DOHH2 (cell line): ENCODE results near the gene ZNF462.

Experiments used
- H3F3A ChIP-seq: fragments of 200-600 bp; sonication (generic), shearing (Covaris generic); 2 replicates; pipeline ENCODE4 v1.6.0; 2016; ENCODE audit warnings: antibody characterized with exemption, mild to moderate bottlenecking; ENCODE audit not compliant: control insufficient read depth, insufficient read depth
- H3K27ac ChIP-seq: fragments of 200-600 bp; sonication (generic); 2 replicates; pipeline ENCODE4 v1.5.1; 2014; ENCODE audit warnings: low read depth, mild to moderate bottlenecking, low read length, moderate library complexity
- H3K27me3 ChIP-seq: fragments of 200-600 bp; sonication (generic); 2 replicates; pipeline ENCODE4 v1.6.1; 2014; ENCODE audit warnings: mild to moderate bottlenecking, low read length, mixed read lengths; ENCODE audit not compliant: control insufficient read depth
- H3K36me3 ChIP-seq: fragments of 200-600 bp; sonication (generic); 2 replicates; pipeline ENCODE4 v1.6.1; 2014; ENCODE audit warnings: mild to moderate bottlenecking, low read length, moderate library complexity, mixed read lengths; ENCODE audit not compliant: control insufficient read depth
- H3K4me1 ChIP-seq: fragments of 200-600 bp; sonication (generic); 2 replicates; pipeline ENCODE4 v1.6.1; 2014; ENCODE audit warnings: mild to moderate bottlenecking, low read length, mixed read lengths; ENCODE audit not compliant: control insufficient read depth
- H3K4me2 ChIP-seq: fragments of 200-600 bp; sonication (generic); 2 replicates; pipeline ENCODE4 v1.6.0; 2014; ENCODE audit warnings: mild to moderate bottlenecking, low read length, moderate library complexity
- H3K4me3 ChIP-seq: fragments of 200-600 bp; sonication (generic); 2 replicates; pipeline ENCODE4 v1.5.1; 2014; ENCODE audit warnings: mild to moderate bottlenecking, low read length, mixed read lengths
- H3K79me2 ChIP-seq: fragments of 200-600 bp; sonication (generic); 2 replicates; pipeline ENCODE4 v1.6.1; 2014; ENCODE audit warnings: mild to moderate bottlenecking, low read length, mixed read lengths; ENCODE audit not compliant: control insufficient read depth
- H3K9me2 ChIP-seq: fragments of 200-600 bp; sonication (generic); replicated peaks from 2 replicates; pipeline ENCODE4 v1.6.1; 2014; ENCODE audit warnings: mild to moderate bottlenecking, low read length, mixed read lengths; ENCODE audit not compliant: control insufficient read depth
- H3K9me3 ChIP-seq: fragments of 200-600 bp; sonication (generic); 2 replicates; pipeline ENCODE4 v1.6.1; 2014; ENCODE audit warnings: antibody characterized with exemption, low read length, mixed read lengths; ENCODE audit not compliant: control insufficient read depth, insufficient read depth
- H4K20me1 ChIP-seq: fragments of 200-600 bp; sonication (generic); 2 replicates; pipeline ENCODE4 v1.6.0; 2014; ENCODE audit warnings: low read depth, mild to moderate bottlenecking, antibody characterized with exemption, low read length, moderate library complexity; ENCODE audit not compliant: control insufficient read depth, insufficient read depth
- EZH2phosphoT487 ChIP-seq: fragments of 200-600 bp; sonication (generic); IDR thresholded peaks from 2 replicates; pipeline ENCODE4 v1.6.1; 2017; ENCODE audit warnings: borderline replicate concordance, mild to moderate bottlenecking, antibody characterized with exemption, low read length, moderate library complexity, mixed read lengths
- TF ChIP-seq, protein P1 (sequence below): fragments of 200-600 bp; sonication (generic); IDR thresholded peaks from one replicate; pipeline ENCODE4 v1.5.1; 2014; ENCODE audit warnings: antibody characterized with exemption, mild to moderate bottlenecking, low read depth, low read length; ENCODE audit not compliant: poor library complexity, severe bottlenecking

ZNF462 gene

DNA sequence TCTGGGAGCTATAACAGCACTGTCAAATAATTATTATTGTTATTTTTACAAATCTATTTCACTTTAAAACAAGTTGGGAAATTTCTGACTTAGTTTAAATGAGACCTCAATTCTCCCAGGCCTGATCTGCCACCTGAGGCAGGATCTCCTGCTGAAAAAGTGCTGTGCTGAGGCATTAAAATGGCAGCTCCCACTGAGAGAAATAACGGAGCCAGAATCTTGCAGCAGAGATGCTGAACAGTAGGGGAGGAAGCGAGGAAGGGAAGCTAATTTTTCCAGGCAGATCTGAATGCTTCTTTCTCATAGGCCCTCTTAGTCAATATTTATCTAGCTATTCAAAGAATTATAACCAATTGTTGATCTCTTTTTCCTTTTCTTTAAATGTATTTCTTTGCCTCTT lies 196.3 kb downstream of the ZNF462 start:
- TF ChIP-seq, protein P1, sequence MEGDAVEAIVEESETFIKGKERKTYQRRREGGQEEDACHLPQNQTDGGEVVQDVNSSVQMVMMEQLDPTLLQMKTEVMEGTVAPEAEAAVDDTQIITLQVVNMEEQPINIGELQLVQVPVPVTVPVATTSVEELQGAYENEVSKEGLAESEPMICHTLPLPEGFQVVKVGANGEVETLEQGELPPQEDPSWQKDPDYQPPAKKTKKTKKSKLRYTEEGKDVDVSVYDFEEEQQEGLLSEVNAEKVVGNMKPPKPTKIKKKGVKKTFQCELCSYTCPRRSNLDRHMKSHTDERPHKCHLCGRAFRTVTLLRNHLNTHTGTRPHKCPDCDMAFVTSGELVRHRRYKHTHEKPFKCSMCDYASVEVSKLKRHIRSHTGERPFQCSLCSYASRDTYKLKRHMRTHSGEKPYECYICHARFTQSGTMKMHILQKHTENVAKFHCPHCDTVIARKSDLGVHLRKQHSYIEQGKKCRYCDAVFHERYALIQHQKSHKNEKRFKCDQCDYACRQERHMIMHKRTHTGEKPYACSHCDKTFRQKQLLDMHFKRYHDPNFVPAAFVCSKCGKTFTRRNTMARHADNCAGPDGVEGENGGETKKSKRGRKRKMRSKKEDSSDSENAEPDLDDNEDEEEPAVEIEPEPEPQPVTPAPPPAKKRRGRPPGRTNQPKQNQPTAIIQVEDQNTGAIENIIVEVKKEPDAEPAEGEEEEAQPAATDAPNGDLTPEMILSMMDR: no peak
- no peak for TF ChIP-seq EZH2phosphoT487
- H3K4me2 ChIP-seq: no peak overlapping the region

DNA sequence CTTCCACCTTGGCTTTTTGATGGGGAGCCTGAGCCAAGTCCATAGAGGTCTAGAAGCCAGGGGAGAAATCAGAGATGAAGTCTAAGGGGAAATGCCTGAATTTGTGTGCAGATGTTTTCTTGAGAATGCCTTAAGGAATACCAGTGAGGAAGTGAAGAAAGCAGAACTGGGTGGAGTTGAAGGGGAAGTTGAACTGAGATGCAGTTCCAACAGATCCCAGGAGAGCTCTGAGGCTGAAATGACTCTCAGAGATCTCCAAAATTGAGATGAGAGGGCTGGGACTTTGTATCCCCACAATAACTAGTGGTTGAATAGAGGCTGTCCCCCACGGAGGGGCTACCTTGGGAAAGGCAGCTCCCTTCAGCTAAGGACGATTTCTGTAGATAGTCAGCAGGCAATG lies 197.1 kb downstream of the ZNF462 start:
- Histone ChIP-seq H3K9me2 (no peaks in the 10 kb centered on the region), H3F3A (no peaks in the 10 kb centered on the region), H3K4me3 (no peak overlapping the region), H3K27ac (no peak overlapping the region), H3K79me2 (no peaks in the 10 kb centered on the region), H3K36me3 (no peaks in the 10 kb centered on the region), H4K20me1 (no peaks in the 10 kb centered on the region), H3K4me2 (no peak overlapping the region), H3K4me1 (no peaks in the 10 kb centered on the region), H3K27me3 (no peaks in the 10 kb centered on the region), H3K9me3 (no peaks in the 10 kb centered on the region)
- TF ChIP-seq EZH2phosphoT487: no peak
- TF ChIP-seq, protein P1: no peak

More for the DNA sequence above, 196.3 kb downstream of the ZNF462 start:
- no peaks in the 10 kb centered on the region for H3K79me2 ChIP-seq
- H3K9me2 ChIP-seq: no peaks in the 10 kb centered on the region
- H4K20me1 ChIP-seq: no peaks in the 10 kb centered on the region
- H3F3A ChIP-seq: no peaks in the 10 kb centered on the region
- H3K27ac ChIP-seq: no peak overlapping the region
- H3K36me3 ChIP-seq: no peaks in the 10 kb centered on the region
- no peaks in the 10 kb centered on the region for H3K27me3 ChIP-seq
- H3K4me1 ChIP-seq: no peaks in the 10 kb centered on the region
- H3K9me3 ChIP-seq: no peaks in the 10 kb centered on the region
- no peak overlapping the region for H3K4me3 ChIP-seq
